Esophagus muscularis mucosa (tissue), 3 donors: ENCODE results near the gene EVL.

Source experiments
- CTCF ChIP-seq, 3 experiments: fragments of 200-600 bp in 2 of 3; fragments of 450-650 bp in 1 of 3; sonication (generic) in 2 of 3; IDR thresholded peaks; one replicate each; pipeline ENCODE4 v1.5.1; 2017 to 2019; ENCODE audit warnings: antibody characterized with exemption in 3 of 3, mild to moderate bottlenecking in 2 of 3, moderate library complexity in 1 of 3
- POLR2A ChIP-seq: fragments of 450-650 bp; IDR thresholded peaks from one replicate; pipeline ENCODE4 v1.6.1; 2017; ENCODE audit warnings: antibody characterized with exemption, moderate library complexity, mild to moderate bottlenecking, low read depth
- POLR2AphosphoS5 ChIP-seq, 2 donors: sonication (generic); formaldehyde crosslinking; IDR thresholded peaks; one replicate each; pipeline ENCODE4 v1.6.1; 2017; ENCODE audit warnings: antibody characterized with exemption in 2 of 2

GRCh38 chr14:100134586-100134985 lies 69.4 kb downstream of the EVL start:
- TF ChIP-seq CTCF (IDR thresholded peaks at IDR 0.05) (no peak), POLR2AphosphoS5 (IDR thresholded peaks at IDR 0.05) (no peak), POLR2A (no peak)
